HCT116 (cell line): ENCODE data around the gene TRAF2. TPM values are rescaled to one million over a fixed set of nuclear protein-coding genes. Genes with fewer than 3 reads are reported as not detected.

ENCODE experiments used
- ATAC-seq: fragments of 200-7000 bp; cut with Tn5 transposase; 2 replicates; pipeline ENCODE4 v1.9.1; 2020; ENCODE audit warnings: mild to moderate bottlenecking, moderate library complexity
- BruUV-seq: library from RNA; stranded (reverse); fragments of 400-500 nt; replicated peaks from 2 replicates; lab custom pipeline; 2021; lab: Mats Ljungman, UMichigan
- CTCF ChIA-PET: fragments of 300-600 bp; sonication (Branson Sonifier 250); formaldehyde crosslinking; loops from one replicate; lab custom pipeline; 2021; ENCODE audit warnings: antibody characterized with exemption; lab: Charles Lee
- POLR2A ChIA-PET: fragments of 300-600, 350-600 bp; sonication (Branson Sonifier 250); formaldehyde crosslinking; loops from one replicate; lab custom pipeline; 2021; ENCODE audit warnings: antibody characterized with exemption; lab: Charles Lee
- RAD21 ChIA-PET, 2 experiments: fragments of 300-600 bp; sonication (Branson Sonifier 250); formaldehyde crosslinking; loops; one replicate each; lab custom pipeline; 2023; ENCODE audit warnings: low total read pairs in 2 of 2; ENCODE audit not compliant: uncharacterized antibody in 2 of 2, unreplicated experiment in 2 of 2, low non-redundant PET in 1 of 2; lab: Charles Lee
- DNase-seq: peaks from one replicate; pipeline ENCODE4 v3.0.0-alpha.2; 2010; ENCODE audit warnings: low read depth, low spot score
- H2AFZ ChIP-seq: fragments of 200-600 bp; shearing (Covaris generic), sonication (generic); 2 replicates; pipeline ENCODE4 v1.6.1; 2017; ENCODE audit warnings: low read depth, mixed run types, mixed read lengths, antibody characterized with exemption, low read length; ENCODE audit not compliant: poor library complexity, severe bottlenecking
- H3K27ac ChIP-seq: 2 replicates; pipeline ENCODE4 v1.5.1; 2012; ENCODE audit warnings: low read depth, low read length
- H3K27me3 ChIP-seq: fragments of 200-600 bp; sonication (generic); 2 replicates; pipeline ENCODE4 v1.6.1; 2016; ENCODE audit warnings: mixed run types, low read length, mixed read lengths; ENCODE audit not compliant: insufficient read depth
- H3K36me3 ChIP-seq, 2 experiments: fragments of 200-500 bp in 1 of 2; fragments of 200-600 bp in 1 of 2; sonication (Bioruptor generic) in 1 of 2; sonication (generic) in 1 of 2; 2 replicates each; pipeline versions ENCODE4 v1.5.1 to v1.6.1; 2014 to 2016; ENCODE audit warnings: low read length in 2 of 2, inconsistent platforms in 1 of 2, mixed read lengths in 1 of 2, mixed run types in 1 of 2; ENCODE audit not compliant: insufficient read depth in 2 of 2, control insufficient read depth in 1 of 2
- H3K4me1 ChIP-seq, 2 experiments: fragments of 200-600 bp in 1 of 2; sonication (generic) in 1 of 2; 2 replicates each; pipeline versions ENCODE4 v1.5.1 to v1.6.1; 2012 to 2017; ENCODE audit warnings: low read length in 2 of 2, inconsistent platforms in 1 of 2, mild to moderate bottlenecking in 1 of 2, mixed read lengths in 1 of 2, mixed run types in 1 of 2, moderate library complexity in 1 of 2; ENCODE audit not compliant: insufficient read depth in 2 of 2, control insufficient read depth in 1 of 2
- H3K4me2 ChIP-seq: fragments of 200-600 bp; sonication (generic); 2 replicates; pipeline ENCODE4 v1.6.1; 2017; ENCODE audit warnings: mixed run types, low read length, mixed read lengths
- H3K4me3 ChIP-seq, 2 experiments: fragments of 200-600 bp in 1 of 2; sonication (generic) in 1 of 2; replicated peaks in 1 of 2; 2 replicates each; pipeline ENCODE4 v1.5.1; 2011 to 2016; ENCODE audit warnings: low read length in 2 of 2, control low read depth in 1 of 2, low read depth in 1 of 2, mild to moderate bottlenecking in 1 of 2, mixed read lengths in 1 of 2, mixed run types in 1 of 2
- H3K79me2 ChIP-seq: fragments of 200-600 bp; sonication (generic); 2 replicates; pipeline ENCODE4 v1.6.1; 2017; ENCODE audit warnings: mild to moderate bottlenecking, mixed run types, low read length, moderate library complexity, mixed read lengths; ENCODE audit not compliant: insufficient read depth
- H3K9ac ChIP-seq: fragments of 200-600 bp; sonication (generic); 2 replicates; pipeline ENCODE4 v1.6.1; 2016; ENCODE audit warnings: low read length, mixed read lengths
- H3K9me2 ChIP-seq: fragments of 200-600 bp; sonication (generic), shearing (Covaris generic); 2 replicates; pipeline ENCODE4 v1.6.1; 2017; ENCODE audit warnings: mixed run types, mild to moderate bottlenecking, moderate library complexity; ENCODE audit not compliant: insufficient read depth
- H3K9me3 ChIP-seq, 2 experiments: fragments of 200-500 bp in 1 of 2; fragments of 200-600 bp in 1 of 2; sonication (Bioruptor generic) in 1 of 2; sonication (generic) in 1 of 2; 2 replicates each; pipeline ENCODE4 v1.6.1; 2014 to 2017; ENCODE audit warnings: low read length in 2 of 2, mixed read lengths in 2 of 2, inconsistent platforms in 1 of 2, low read depth in 1 of 2, mild to moderate bottlenecking in 1 of 2, mixed run types in 1 of 2, moderate library complexity in 1 of 2; ENCODE audit not compliant: control insufficient read depth in 1 of 2, insufficient read depth in 1 of 2
- H4K20me1 ChIP-seq: fragments of 200-600 bp; sonication (generic), shearing (Covaris generic); 2 replicates; pipeline ENCODE4 v1.6.1; 2017; ENCODE audit warnings: mixed run types, mild to moderate bottlenecking, moderate library complexity; ENCODE audit not compliant: insufficient read depth
- ATF3 ChIP-seq: IDR thresholded peaks from 2 replicates; pipeline ENCODE4 v1.6.1; 2012
- CTCF ChIP-seq, 3 experiments: fragments of 200-600 bp in 1 of 3; sonication (generic) in 1 of 3; IDR thresholded peaks in 2 of 3; conservative IDR thresholded peaks in 1 of 3; 2 replicates each; pipeline ENCODE4 v1.5.1; 2012 to 2017; ENCODE audit warnings: low read depth in 2 of 3, low read length in 2 of 3, antibody characterized with exemption in 1 of 3, borderline replicate concordance in 1 of 3, control low read depth in 1 of 3, mild to moderate bottlenecking in 1 of 3, mixed read lengths in 1 of 3, mixed run types in 1 of 3, moderate library complexity in 1 of 3; ENCODE audit not compliant: insufficient read depth in 1 of 3
- FOSL1 ChIP-seq: IDR thresholded peaks from 2 replicates; pipeline ENCODE4 v1.6.1; 2012; ENCODE audit warnings: low read depth
- JUND ChIP-seq: IDR thresholded peaks from 2 replicates; pipeline ENCODE4 v1.6.1; 2012
- TCF7L2 ChIP-seq: IDR thresholded peaks from 2 replicates; pipeline ENCODE4 v1.7.0; 2011; ENCODE audit warnings: borderline replicate concordance, inconsistent platforms; ENCODE audit not compliant: insufficient read depth, insufficient read length; ENCODE audit errors: extremely low read depth
- YY1 ChIP-seq: IDR thresholded peaks from 2 replicates; pipeline ENCODE4 v1.6.1; 2011; ENCODE audit warnings: low read length, low read depth, moderate library complexity, mild to moderate bottlenecking; ENCODE audit not compliant: insufficient replicate concordance; ENCODE audit errors: extremely low read depth
- ZFX ChIP-seq: fragments of 450-650 bp; IDR thresholded peaks from 2 replicates; pipeline ENCODE4 v1.6.1; 2017
- ZNF274 ChIP-seq: fragments of 200-500 bp; sonication (Bioruptor generic); IDR thresholded peaks from 2 replicates; pipeline ENCODE4 v1.6.1; 2014; ENCODE audit warnings: mild to moderate bottlenecking, low read depth, low read length, inconsistent platforms
- intact Hi-C: fragments of 100-400 bp; cut with micrococcal nuclease; formaldehyde crosslinking; loops from 2 replicates; pipeline ENCODE4 v1.10.0; 2022
- total RNA-seq: library from RNA; stranded (reverse); gene quantifications from one replicate; pipeline ENCODE4 v1.2.1, GENCODE V29; 2021; ENCODE audit not compliant: unreplicated experiment

Gene TRAF2
- total RNA-seq, 1 experiment from 2014 or later: 28.4 TPM

GRCh38 chr9:136910197-136910900 is 24.0 kb downstream of the TRAF2 start:
- Histone ChIP-seq H3K9me2 (no peaks in the 10 kb centered on the region), H3K4me3 (no peak overlapping the region), H3K9ac (no peak overlapping the region), H3K36me3 (peaks cover 9 to 14% of the 10 kb centered on the region in 2 experiments; a peak in 3 of 4 replicates), H3K27ac (no peak overlapping the region), H4K20me1 (no peaks in the 10 kb centered on the region), H3K4me2 (no peak overlapping the region), H2AFZ (no peak overlapping the region), H3K4me1 (no peaks in the 10 kb centered on the region), H3K27me3 (no peaks in the 10 kb centered on the region), H3K79me2 (peaks cover 4% of the 10 kb centered on the region; the same call in 1 of the 2 replicates), H3K9me3 (no peaks in the 10 kb centered on the region)
- intact Hi-C loops: no loop called here
- BruUV-seq: no TSS peak
- no peak; the same call in 1 of the 2 replicates for ATAC-seq
- ChIA-PET CTCF (no interaction called here), POLR2A (no interaction called here), RAD21 (no interaction called here)
- TF ChIP-seq FOSL1: no peak
- no peak for TF ChIP-seq ZNF274
- no peak for TF ChIP-seq ATF3
- no peak for DNase-seq

- ChIA-PET CTCF (no interaction called here), POLR2A (no interaction called here)
- Histone ChIP-seq H3K79me2 (peaks cover 5% of the 10 kb centered on the region; the same call in 1 of the 2 replicates), H3K9me3 (no peaks in the 10 kb centered on the region), H3K27ac (no peak overlapping the region), H3K36me3 (peaks cover 9 to 16% of the 10 kb centered on the region in 2 experiments; a peak in 3 of 4 replicates), H3K4me2 (no peak overlapping the region), H3K9ac (no peak overlapping the region)
- intact Hi-C loops: no loop called here
- DNase-seq: no peak
- BruUV-seq: no TSS peak
- TF ChIP-seq YY1 (no peak), TCF7L2 (no peak), JUND (no peak), ZFX (no peak), CTCF (IDR thresholded peaks at IDR 0.05 in 2 of 3, conservative IDR thresholded peaks at IDR 0.05 in 1 of 3; ENCODE audit: borderline replicate concordance in 1 of 3, insufficient read depth in 1 of 3, low read depth in 2 of 3, low read length in 2 of 3) (no peak; a peak in 1 of 6 replicates)
- TF ChIP-seq, all 23 proteins: peak for 0
- RAD21 ChIA-PET: no interaction called here
- peak; percentile 74 for ATAC-seq
- Histone ChIP-seq H3K4me1 (no peaks in the 10 kb centered on the region), H3K27me3 (no peaks in the 10 kb centered on the region), H3K9me2 (no peaks in the 10 kb centered on the region), H4K20me1 (no peaks in the 10 kb centered on the region), H3K4me3 (no peak overlapping the region), H2AFZ (no peak overlapping the region)
These were observed 24.6 kb downstream of the TRAF2 start for GRCh38 chr9:136910901-136911245.
